BE2C (cell line): Measurements from ENCODE around the gene NTSR2.

ENCODE experiments used
- DNase-seq: peaks from one replicate; pipeline ENCODE4 v3.0.0-alpha.2; 2020
- H3K27me3 ChIP-seq: fragments of 250-450 bp; sonication (Bioruptor Pico); 2 replicates; pipeline ENCODE4 v1.5.1; 2020; ENCODE audit warnings: mild to moderate bottlenecking
- H3K36me3 ChIP-seq: fragments of 250-450 bp; sonication (Bioruptor Pico); 2 replicates; pipeline ENCODE4 v1.5.1; 2020; ENCODE audit warnings: mild to moderate bottlenecking
- H3K4me1 ChIP-seq: fragments of 250-450 bp; sonication (Bioruptor Pico); 2 replicates; pipeline ENCODE4 v1.5.1; 2020
- H3K4me3 ChIP-seq: 2 replicates; pipeline ENCODE4 v1.5.1; 2011; ENCODE audit warnings: low read depth, low read length
- H3K9me3 ChIP-seq: fragments of 250-450 bp; sonication (Bioruptor Pico); 2 replicates; pipeline ENCODE4 v1.5.1; 2020
- CTCF ChIP-seq: IDR thresholded peaks from 2 replicates; pipeline ENCODE4 v1.5.1; 2012; ENCODE audit warnings: mild to moderate bottlenecking, low read depth, low read length

NTSR2 gene

GRCh38 chr2:11628675-11629074 lies 41.3 kb downstream of the NTSR2 start:
- no peaks in the 10 kb centered on the region for H3K9me3 ChIP-seq
- peaks cover 61% of the 10 kb centered on the region for H3K36me3 ChIP-seq
- TF ChIP-seq CTCF = no peak
- no peaks in the 10 kb centered on the region for H3K27me3 ChIP-seq
- H3K4me3 ChIP-seq = no peak overlapping the region
- no peak for DNase-seq
- no peaks in the 10 kb centered on the region for H3K4me1 ChIP-seq

GRCh38 chr2:11625671-11626070 lies 44.3 kb downstream of the NTSR2 start:
- no peaks in the 10 kb centered on the region for H3K9me3 ChIP-seq
- TF ChIP-seq CTCF = no peak
- H3K4me1 ChIP-seq = no peaks in the 10 kb centered on the region
- no peak overlapping the region for H3K4me3 ChIP-seq
- H3K27me3 ChIP-seq = no peaks in the 10 kb centered on the region
- DNase-seq = no peak
- peaks cover 39% of the 10 kb centered on the region for H3K36me3 ChIP-seq

GRCh38 chr2:11624893-11625292 lies 45.1 kb downstream of the NTSR2 start:
- no peak overlapping the region for H3K4me3 ChIP-seq
- no peaks in the 10 kb centered on the region for H3K4me1 ChIP-seq
- no peaks in the 10 kb centered on the region for H3K27me3 ChIP-seq
- no peak for TF ChIP-seq CTCF
- no peaks in the 10 kb centered on the region for H3K9me3 ChIP-seq
- DNase-seq = no peak
- H3K36me3 ChIP-seq = peaks cover 31% of the 10 kb centered on the region

DNA sequence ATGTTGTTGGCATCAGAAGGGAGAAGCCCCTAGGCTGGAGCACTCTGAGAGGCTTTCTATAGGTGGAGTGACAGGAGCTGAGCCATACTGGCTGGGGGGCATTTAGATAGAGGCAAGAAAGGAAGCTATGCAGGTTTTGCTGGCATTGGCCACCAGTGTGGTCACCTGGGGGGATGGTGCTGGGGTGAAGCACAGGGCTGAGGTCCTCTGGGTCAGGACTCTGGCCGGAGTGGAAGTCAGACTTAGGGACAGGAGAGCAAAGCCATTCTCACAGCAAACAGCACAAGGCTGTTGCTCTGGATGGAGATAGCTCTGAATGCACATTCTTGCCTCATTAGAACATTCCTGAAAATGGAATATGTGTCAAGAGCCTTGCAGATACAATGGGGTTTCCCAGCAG lies 47.4 kb downstream of the NTSR2 start:
- Histone ChIP-seq H3K4me1 (no peaks in the 10 kb centered on the region), H3K9me3 (no peaks in the 10 kb centered on the region), H3K4me3 (no peak overlapping the region), H3K36me3 (peaks cover 33% of the 10 kb centered on the region), H3K27me3 (no peaks in the 10 kb centered on the region)
- TF ChIP-seq CTCF = no peak
- no peak for DNase-seq

DNA sequence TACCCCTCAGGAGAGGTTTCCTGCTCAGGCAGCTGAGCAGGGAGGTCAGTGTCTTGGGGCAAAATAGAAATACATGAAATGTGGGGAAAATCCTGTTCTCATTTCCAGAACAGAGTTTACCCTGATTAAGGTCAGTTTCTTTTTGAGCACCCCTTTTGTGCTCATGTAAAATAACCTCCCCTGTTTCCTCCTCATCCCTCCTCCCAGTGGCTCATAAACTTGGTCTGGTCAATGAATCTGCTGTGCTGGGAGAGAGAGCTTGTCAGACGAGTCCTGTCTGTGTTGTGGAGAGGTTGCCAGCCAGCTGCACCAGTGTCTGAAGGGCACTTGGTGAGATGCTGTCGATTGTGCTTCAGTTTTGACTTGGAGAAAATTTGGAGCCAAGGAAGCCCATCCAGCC lies 48.6 kb downstream of the NTSR2 start:
- Histone ChIP-seq H3K4me3 (no peak overlapping the region), H3K9me3 (no peaks in the 10 kb centered on the region), H3K36me3 (peaks cover 22% of the 10 kb centered on the region), H3K27me3 (no peaks in the 10 kb centered on the region), H3K4me1 (no peaks in the 10 kb centered on the region)
- no peak for TF ChIP-seq CTCF
- DNase-seq = no peak

DNA sequence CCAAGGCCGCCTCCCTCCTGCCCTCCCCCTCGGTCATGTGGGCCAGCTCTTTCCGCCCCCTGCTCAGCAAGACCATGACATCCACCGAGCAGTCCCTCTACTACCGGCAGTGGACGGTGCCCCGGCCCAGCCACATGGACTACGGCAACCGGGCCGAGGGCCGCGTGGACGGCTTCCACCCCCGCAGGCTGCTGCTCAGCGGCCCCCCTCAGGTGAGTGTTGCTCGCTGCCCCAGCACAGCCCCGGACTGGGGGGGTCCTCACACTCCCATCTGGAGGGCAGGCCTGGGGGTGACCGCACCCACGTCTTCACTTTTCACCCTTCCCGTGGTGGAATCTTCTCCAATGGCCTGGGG lies 51.3 kb downstream of the NTSR2 start:
- H3K4me1 ChIP-seq = no peaks in the 10 kb centered on the region
- no peak for DNase-seq
- H3K36me3 ChIP-seq = peaks cover 9% of the 10 kb centered on the region
- no peak for TF ChIP-seq CTCF
- H3K4me3 ChIP-seq = no peak overlapping the region
- H3K27me3 ChIP-seq = no peaks in the 10 kb centered on the region
- H3K9me3 ChIP-seq = no peaks in the 10 kb centered on the region
